Mucosa of stomach (tissue), 1 donor: Measurements from ENCODE around the gene SPOCK2.

Source experiments
- H3K27me3 ChIP-seq: one replicate; pipeline ENCODE4 v1.7.0; 2013; ENCODE audit warnings: mild to moderate bottlenecking, low read length; ENCODE audit not compliant: control insufficient read depth, insufficient read depth
- H3K36me3 ChIP-seq: one replicate; pipeline ENCODE4 v1.7.0; 2013; ENCODE audit warnings: low read length; ENCODE audit not compliant: control insufficient read depth, insufficient read depth
- H3K4me1 ChIP-seq: one replicate; pipeline ENCODE4 v1.7.0; 2013; ENCODE audit warnings: mild to moderate bottlenecking, low read length; ENCODE audit not compliant: control insufficient read depth, insufficient read depth
- H3K4me3 ChIP-seq: one replicate; pipeline ENCODE4 v1.7.0; 2013; ENCODE audit warnings: low read length
- H3K9ac ChIP-seq: one replicate; pipeline ENCODE4 v1.7.0; 2013; ENCODE audit warnings: mild to moderate bottlenecking, low read length, moderate library complexity
- H3K9me3 ChIP-seq: one replicate; pipeline ENCODE4 v1.7.0; 2013; ENCODE audit warnings: mild to moderate bottlenecking, low read length, moderate library complexity; ENCODE audit not compliant: control insufficient read depth
- donor health status: Pancreatic carcinoma.

Gene SPOCK2

GRCh38 chr10:72106154-72106849, 18.0 kb upstream of the SPOCK2 start:
- no peaks in the 10 kb centered on the region for H3K9me3 ChIP-seq
- no peaks in the 10 kb centered on the region for H3K27me3 ChIP-seq
- H3K9ac ChIP-seq, result no peak overlapping the region
- no peak overlapping the region for H3K4me3 ChIP-seq
- no peaks in the 10 kb centered on the region for H3K36me3 ChIP-seq
- H3K4me1 ChIP-seq, result peaks cover 18% of the 10 kb centered on the region

- H3K4me1 ChIP-seq, result peaks cover 20% of the 10 kb centered on the region
Measured at GRCh38 chr10:72105710-72106109, 17.4 kb upstream of the SPOCK2 start.

DNA sequence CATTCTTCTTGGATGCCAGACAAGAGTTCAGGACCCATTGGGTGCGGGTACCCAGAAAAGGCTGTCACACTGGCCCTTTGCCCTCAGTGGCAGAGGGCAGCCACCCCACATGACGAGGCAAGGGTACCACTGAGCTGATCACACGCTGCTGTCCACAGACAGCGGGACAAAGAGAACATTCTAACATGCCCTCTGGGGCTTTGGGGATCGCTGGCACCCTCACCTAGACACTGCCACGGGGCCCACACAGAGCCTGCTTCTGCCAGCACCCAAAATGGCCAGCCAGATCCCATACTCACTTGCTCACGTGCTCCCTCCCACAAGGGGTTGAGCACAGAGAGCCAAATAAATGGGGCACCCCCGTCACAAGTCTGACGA, 16.7 kb upstream of the SPOCK2 start:
- no peaks in the 10 kb centered on the region for H3K9me3 ChIP-seq
- H3K36me3 ChIP-seq, result no peaks in the 10 kb centered on the region
- no peaks in the 10 kb centered on the region for H3K27me3 ChIP-seq
- no peak overlapping the region for H3K4me3 ChIP-seq
- H3K9ac ChIP-seq, result no peak overlapping the region
- peaks cover 20% of the 10 kb centered on the region for H3K4me1 ChIP-seq

More at GRCh38 chr10:72105710-72106109, 17.4 kb upstream of the SPOCK2 start:
- Histone ChIP-seq H3K27me3 (no peaks in the 10 kb centered on the region), H3K9ac (no peak overlapping the region), H3K4me3 (no peak overlapping the region), H3K9me3 (no peaks in the 10 kb centered on the region), H3K36me3 (no peaks in the 10 kb centered on the region)

DNA sequence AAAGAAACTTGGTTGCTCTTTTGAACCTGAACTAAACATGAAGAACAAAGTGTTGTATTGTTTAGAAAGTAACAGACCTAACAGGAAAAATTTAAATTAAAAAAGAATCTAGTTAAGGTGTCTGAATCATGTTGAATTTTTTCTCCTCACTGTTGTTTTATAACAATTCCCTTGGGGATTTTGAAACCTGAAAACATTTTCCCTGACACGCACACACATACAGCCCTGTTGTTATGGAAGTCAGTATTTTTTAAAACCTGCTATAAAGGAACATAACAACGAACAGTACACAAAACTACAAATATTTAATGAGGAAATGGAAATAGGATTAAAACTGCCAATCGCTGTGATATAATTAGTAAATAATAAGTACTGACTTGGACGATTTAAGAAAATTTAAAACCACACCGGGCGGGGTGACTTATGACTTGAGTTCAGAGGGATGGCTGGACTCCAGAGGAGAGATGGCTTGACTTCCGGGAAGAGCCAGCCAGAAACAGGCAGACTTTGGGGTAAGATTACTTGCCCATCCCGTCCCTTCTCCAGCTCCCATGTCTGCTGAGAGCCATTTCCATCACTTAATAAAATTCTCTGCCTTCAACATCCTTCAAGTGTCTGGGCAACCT, 16.2 kb upstream of the SPOCK2 start:
- Histone ChIP-seq H3K36me3 (no peaks in the 10 kb centered on the region), H3K27me3 (no peaks in the 10 kb centered on the region), H3K4me3 (no peak overlapping the region), H3K9ac (no peak overlapping the region), H3K4me1 (peaks cover 20% of the 10 kb centered on the region), H3K9me3 (no peaks in the 10 kb centered on the region)

- no peaks in the 10 kb centered on the region for H3K36me3 ChIP-seq
- H3K4me3 ChIP-seq, result no peak overlapping the region
- no peak overlapping the region for H3K9ac ChIP-seq
- H3K9me3 ChIP-seq, result no peaks in the 10 kb centered on the region
- H3K27me3 ChIP-seq, result no peaks in the 10 kb centered on the region
- peaks cover 26% of the 10 kb centered on the region for H3K4me1 ChIP-seq
Measured at GRCh38 chr10:72099600-72099921, 11.2 kb upstream of the SPOCK2 start.

DNA sequence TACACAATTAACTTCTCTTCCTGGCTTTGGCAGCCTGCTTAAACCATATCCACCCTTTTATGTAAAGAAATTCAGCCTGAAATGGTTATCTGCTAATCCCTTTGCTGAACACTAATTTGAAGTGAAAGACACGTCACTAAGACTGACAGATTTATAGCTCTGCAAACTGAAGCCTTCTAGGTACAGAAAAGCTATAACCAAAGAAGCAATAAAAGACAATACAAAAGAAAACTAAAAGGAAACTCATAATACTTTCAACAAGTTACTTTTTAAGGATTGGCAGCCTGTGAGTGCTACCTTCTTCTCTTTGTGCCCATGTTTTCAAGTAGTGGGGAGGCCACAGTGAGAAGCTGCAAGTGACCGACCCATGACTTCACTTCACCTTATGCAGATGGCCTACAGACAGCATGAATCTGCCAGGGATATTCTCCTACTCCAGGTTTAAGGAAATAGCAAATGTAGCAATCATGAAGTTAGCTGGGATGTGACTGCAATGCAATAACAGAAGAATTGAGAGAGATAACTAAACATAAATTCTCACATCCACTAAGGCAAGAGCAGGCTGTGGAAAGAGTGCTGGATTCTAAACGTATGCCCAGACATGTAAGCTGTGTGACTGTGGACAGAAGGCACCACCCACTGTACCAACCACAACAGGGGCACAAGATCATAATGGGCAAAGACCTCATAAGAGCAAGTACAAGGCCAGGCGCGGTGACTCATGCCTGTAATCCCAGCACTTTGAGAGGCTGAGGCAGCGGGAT, 10.7 kb upstream of the SPOCK2 start:
- Histone ChIP-seq H3K9me3 (no peaks in the 10 kb centered on the region), H3K27me3 (no peaks in the 10 kb centered on the region), H3K4me1 (peaks cover 22% of the 10 kb centered on the region), H3K4me3 (no peak overlapping the region), H3K9ac (no peak overlapping the region), H3K36me3 (no peaks in the 10 kb centered on the region)

DNA sequence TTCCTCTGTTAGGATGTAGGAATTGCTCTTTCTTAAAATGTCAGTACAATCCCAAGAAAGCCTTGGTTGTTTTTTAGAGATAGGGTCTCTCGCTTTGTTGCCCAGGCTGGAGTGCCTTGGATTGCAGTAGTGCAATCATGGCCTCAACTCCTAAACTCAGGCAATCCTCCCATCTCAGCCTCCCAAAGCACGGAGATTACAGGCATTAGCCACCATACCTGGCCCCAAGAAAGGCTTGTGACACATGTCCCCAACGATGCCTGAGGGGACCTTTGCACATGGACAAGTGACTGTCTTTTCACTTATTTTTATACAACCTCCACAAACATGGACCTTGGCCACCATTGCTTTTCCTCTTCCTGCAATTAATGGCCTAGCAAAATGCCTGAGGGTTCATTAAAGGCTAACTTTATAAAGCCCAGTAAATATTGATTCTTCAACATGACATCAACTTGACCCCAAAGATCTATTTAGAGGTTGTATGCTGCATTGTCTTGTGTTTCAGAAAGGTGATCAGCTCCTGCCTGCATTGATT, 10.0 kb upstream of the SPOCK2 start:
- no peaks in the 10 kb centered on the region for H3K9me3 ChIP-seq
- no peak overlapping the region for H3K4me3 ChIP-seq
- H3K4me1 ChIP-seq, result peaks cover 20% of the 10 kb centered on the region
- H3K9ac ChIP-seq, result no peak overlapping the region
- no peaks in the 10 kb centered on the region for H3K36me3 ChIP-seq
- no peaks in the 10 kb centered on the region for H3K27me3 ChIP-seq

DNA sequence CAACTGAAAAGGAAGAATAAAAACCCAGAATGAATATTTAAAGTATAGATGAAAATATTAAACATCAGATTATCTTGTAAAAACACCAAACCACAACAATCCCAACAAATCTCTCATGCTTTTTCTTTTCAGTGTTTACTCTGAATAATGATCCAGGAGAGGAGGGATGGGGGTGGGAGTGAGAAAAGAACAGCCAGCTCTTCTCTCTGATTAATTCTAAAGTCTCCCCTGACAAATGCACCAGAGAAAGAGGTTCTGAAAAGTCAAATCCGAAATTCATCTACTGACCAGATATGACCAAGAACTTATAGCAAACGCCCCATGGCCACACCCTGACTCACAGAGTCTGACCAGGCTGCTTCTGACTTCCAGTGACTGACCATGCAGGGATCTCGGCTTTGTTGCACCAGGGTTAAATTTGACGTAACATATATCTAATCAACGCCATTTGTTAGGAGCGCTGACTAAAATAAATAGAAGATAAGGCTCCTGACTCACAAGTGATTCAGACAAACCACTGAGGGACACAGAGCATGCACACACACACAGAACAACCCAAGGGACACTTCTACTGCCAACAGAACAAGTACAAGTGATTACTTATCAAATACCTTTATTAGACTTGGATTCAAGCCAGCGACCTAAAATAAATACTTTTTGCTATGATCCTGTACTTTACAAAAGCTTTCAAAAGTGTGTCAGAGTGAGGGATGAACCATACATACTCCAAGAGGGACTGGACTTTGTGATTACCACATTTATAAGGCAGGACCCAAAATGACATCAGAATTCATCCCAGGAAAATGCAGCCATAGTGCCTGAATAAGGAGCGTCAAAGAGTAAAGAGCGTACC, 9.3 kb upstream of the SPOCK2 start:
- Histone ChIP-seq H3K27me3 (no peaks in the 10 kb centered on the region), H3K4me1 (peaks cover 20% of the 10 kb centered on the region), H3K36me3 (no peaks in the 10 kb centered on the region), H3K9me3 (no peaks in the 10 kb centered on the region), H3K4me3 (no peak overlapping the region), H3K9ac (no peak overlapping the region)

DNA sequence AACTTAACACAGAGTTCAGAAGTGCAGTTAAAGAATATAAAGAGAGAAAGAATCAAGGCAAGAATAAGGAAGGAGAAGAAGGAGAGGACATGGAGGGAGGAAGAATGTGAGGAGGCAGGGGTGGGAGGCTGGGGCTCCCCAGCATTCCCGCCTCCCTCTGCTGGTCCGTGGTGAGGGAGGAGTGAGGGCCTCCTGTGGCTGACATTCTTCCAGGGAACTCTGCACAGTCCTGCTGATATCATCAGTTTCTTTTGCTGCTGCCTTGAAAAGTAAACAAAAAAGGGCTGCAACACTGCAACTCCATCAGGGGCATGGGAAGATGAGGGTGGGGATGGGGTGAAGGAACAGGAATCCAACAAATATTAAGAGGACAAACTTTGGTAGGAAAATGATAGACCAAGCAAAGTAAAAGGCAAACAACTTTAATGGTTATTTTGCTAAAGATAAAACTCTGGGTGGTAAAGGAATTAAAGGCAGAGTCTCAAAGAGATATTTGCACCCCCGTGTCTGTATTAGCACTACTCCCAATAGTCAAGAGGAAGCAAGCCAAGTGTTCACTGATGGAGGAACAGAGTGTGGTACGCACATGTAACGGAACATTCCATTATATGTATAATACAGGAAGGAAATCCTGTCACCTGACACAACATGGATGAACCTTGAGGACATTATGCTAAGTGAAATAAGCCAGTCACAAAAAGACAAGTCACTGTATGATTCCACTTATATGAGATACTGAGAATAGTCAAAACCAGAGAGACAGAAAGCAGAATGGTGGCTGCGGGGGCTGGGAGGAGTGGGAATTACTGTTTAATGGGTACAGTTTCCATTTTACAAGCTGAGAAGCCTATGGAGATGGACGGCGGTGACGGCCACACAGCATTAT, 8.0 kb upstream of the SPOCK2 start:
- Histone ChIP-seq H3K9me3 (no peaks in the 10 kb centered on the region), H3K4me3 (no peak overlapping the region), H3K9ac (no peak overlapping the region), H3K4me1 (peaks cover 16% of the 10 kb centered on the region), H3K27me3 (no peaks in the 10 kb centered on the region), H3K36me3 (no peaks in the 10 kb centered on the region)

- Histone ChIP-seq H3K4me3 (no peak overlapping the region), H3K27me3 (peaks cover 4% of the 10 kb centered on the region), H3K9ac (no peak overlapping the region), H3K9me3 (no peaks in the 10 kb centered on the region), H3K36me3 (no peaks in the 10 kb centered on the region), H3K4me1 (peaks cover 14% of the 10 kb centered on the region)
Measured at GRCh38 chr10:72095195-72095594, 6.8 kb upstream of the SPOCK2 start.

DNA sequence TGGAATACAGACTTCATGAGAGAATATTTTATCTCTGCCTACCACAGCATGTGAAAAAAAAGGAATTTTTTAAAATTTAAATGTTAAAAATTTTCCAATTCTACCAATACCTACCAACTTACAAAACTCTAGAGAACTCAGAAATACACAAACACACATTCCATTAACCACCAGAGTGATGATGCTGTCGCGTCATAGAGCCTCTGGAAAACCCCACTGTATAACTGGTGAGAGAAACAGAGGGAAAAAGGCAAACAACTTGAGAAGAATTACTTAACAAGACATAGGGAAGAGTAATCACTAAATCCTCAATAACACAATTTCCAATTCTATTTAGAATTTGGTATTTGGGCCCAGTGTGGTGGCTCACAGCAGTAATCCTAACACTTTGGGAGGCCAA, 6.2 kb upstream of the SPOCK2 start:
- H3K36me3 ChIP-seq, result no peaks in the 10 kb centered on the region
- peaks cover 14% of the 10 kb centered on the region for H3K4me1 ChIP-seq
- H3K9ac ChIP-seq, result no peak overlapping the region
- H3K27me3 ChIP-seq, result peaks cover 10% of the 10 kb centered on the region
- H3K9me3 ChIP-seq, result no peaks in the 10 kb centered on the region
- no peak overlapping the region for H3K4me3 ChIP-seq
